Measurements from ENCODE around the gene EEF2. TPM values are rescaled to one million over a fixed set of nuclear protein-coding genes. Genes with fewer than 3 reads are reported as not detected.
A peak's percentile ranks its signal among the peaks of the same experiment; 100 is the strongest.

Gene EEF2
- total and polyA plus RNA-seq, 4 donors, result 244 to 1,090 (median 818) TPM

- WGBS, result 2% methylated on average over 21 of the region's 21 CpGs
- Histone ChIP-seq H3K9me3 (ENCODE audit: control insufficient read depth in 4 of 4, low read length in 3 of 4) (no peaks in the 10 kb centered on the region), H3K27me3 (ENCODE audit: control insufficient read depth in 4 of 4, insufficient read depth in 4 of 4, low read length in 3 of 4) (no peaks in the 10 kb centered on the region), H3K27ac (ENCODE audit: low read depth in 1 of 2, low read length in 2 of 2) (peak overlapping the region; percentile 61 to 64), H3K9ac (ENCODE audit: low read depth in 1 of 2, low read length in 2 of 2) (peak overlapping the region in 1 of 2 donors; percentile 79), H3K4me1 (ENCODE audit: control insufficient read depth in 4 of 4, insufficient read depth in 4 of 4, low read length in 3 of 4) (peaks cover 0 to 38% (median 31%) of the 10 kb centered on the region in 4 donors), H3K4me3 (ENCODE audit: low read depth in 1 of 3, low read length in 3 of 3) (peak overlapping the region; percentile 42 to 99 (median 74)), H3K36me3 (ENCODE audit: control insufficient read depth in 4 of 4, insufficient read depth in 3 of 4, low read depth in 1 of 4, low read length in 3 of 4) (peaks cover 13 to 24% (median 22%) of the 10 kb centered on the region in 4 donors)
- TF ChIP-seq RXRA (IDR thresholded peaks at IDR 0.05), result peak; percentile 79 to 87
- peak; percentile 76 to 77 for TF ChIP-seq RAD21 (IDR thresholded peaks at IDR 0.05)
- no peak for TF ChIP-seq FOXA2 (IDR thresholded peaks at IDR 0.05)
- TF ChIP-seq SP1 (IDR thresholded peaks at IDR 0.05), result peak; percentile 72
- TF ChIP-seq, protein P1, sequence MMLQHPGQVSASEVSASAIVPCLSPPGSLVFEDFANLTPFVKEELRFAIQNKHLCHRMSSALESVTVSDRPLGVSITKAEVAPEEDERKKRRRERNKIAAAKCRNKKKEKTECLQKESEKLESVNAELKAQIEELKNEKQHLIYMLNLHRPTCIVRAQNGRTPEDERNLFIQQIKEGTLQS (IDR thresholded peaks at IDR 0.05), result no peak
- peak; percentile 54 for TF ChIP-seq CTCF (IDR thresholded peaks at IDR 0.05; ENCODE audit: low read depth, low read length, missing input control)
- DNase-seq (ENCODE audit: low spot score), result no peak
These were observed 1.2 kb upstream of the EEF2 start for GRCh38 chr19:3986260-3987041.

DNA sequence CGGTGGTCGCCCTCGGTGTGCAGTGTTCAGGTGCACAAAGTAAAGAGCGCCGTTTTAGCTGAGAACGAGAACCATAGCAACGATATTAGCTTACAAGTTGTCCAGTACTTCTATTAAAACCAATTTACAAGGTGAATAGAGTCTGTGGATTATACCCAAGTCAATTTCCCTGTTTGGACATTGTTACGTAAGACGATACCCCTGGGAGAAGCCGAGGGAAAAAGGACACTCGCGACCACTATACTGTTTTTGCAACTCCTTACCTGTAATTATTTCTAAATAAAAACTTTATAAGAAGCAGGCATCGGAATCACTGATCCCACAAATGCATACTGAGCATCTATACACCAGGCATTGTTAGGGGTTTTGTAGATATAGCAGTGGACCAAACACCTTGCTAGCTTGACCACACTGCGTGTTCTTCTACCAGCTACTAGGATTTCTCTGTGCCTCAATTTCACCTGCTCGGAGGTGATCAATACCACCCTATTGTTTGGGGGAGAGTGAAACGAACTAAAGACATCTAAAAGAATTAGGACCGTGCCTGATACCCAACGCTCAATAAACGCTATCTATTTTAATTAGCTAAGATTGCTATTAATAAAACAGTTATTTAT, 488 bp upstream of the EEF2 start:
- Histone ChIP-seq H3K9ac (ENCODE audit: low read depth in 1 of 2, low read length in 2 of 2) (peak overlapping the region; percentile 38 to 79), H3K27me3 (ENCODE audit: control insufficient read depth in 4 of 4, insufficient read depth in 4 of 4, low read length in 3 of 4) (no peaks in the 10 kb centered on the region), H3K27ac (ENCODE audit: low read depth in 1 of 2, low read length in 2 of 2) (peak overlapping the region; percentile 57 to 97), H3K36me3 (ENCODE audit: control insufficient read depth in 4 of 4, insufficient read depth in 3 of 4, low read depth in 1 of 4, low read length in 3 of 4) (peaks cover 18 to 31% (median 29%) of the 10 kb centered on the region in 4 donors), H3K4me3 (ENCODE audit: low read depth in 1 of 3, low read length in 3 of 3) (peak overlapping the region in 2 of 3 donors; percentile 74 to 99), H3K4me1 (ENCODE audit: control insufficient read depth in 4 of 4, insufficient read depth in 4 of 4, low read length in 3 of 4) (peaks cover 0 to 38% (median 31%) of the 10 kb centered on the region in 4 donors), H3K9me3 (ENCODE audit: control insufficient read depth in 4 of 4, low read length in 3 of 4) (no peaks in the 10 kb centered on the region)
- WGBS, result 3% methylated on average over 19 of the region's 19 CpGs
- TF ChIP-seq, protein P2, sequence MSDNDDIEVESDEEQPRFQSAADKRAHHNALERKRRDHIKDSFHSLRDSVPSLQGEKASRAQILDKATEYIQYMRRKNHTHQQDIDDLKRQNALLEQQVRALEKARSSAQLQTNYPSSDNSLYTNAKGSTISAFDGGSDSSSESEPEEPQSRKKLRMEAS (IDR thresholded peaks at IDR 0.05), result no peak
- TF ChIP-seq RAD21 (IDR thresholded peaks at IDR 0.05) (no peak), FOXA1 (IDR thresholded peaks at IDR 0.05) (no peak), JUND (IDR thresholded peaks at IDR 0.05) (no peak), EGR1 (IDR thresholded peaks at IDR 0.05; ENCODE audit: low read depth in 2 of 2) (no peak), HNF4A (conservative IDR thresholded peaks at IDR 0.05) (no peak), NR2F2 (IDR thresholded peaks at IDR 0.05) (no peak), TAF1 (conservative IDR thresholded peaks at IDR 0.05) (no peak), SP1 (IDR thresholded peaks at IDR 0.05) (no peak), YY1 (IDR thresholded peaks at IDR 0.05) (no peak), ZBTB33 (IDR thresholded peaks at IDR 0.05) (no peak), RXRA (IDR thresholded peaks at IDR 0.05) (no peak)
- TF ChIP-seq, protein P3, sequence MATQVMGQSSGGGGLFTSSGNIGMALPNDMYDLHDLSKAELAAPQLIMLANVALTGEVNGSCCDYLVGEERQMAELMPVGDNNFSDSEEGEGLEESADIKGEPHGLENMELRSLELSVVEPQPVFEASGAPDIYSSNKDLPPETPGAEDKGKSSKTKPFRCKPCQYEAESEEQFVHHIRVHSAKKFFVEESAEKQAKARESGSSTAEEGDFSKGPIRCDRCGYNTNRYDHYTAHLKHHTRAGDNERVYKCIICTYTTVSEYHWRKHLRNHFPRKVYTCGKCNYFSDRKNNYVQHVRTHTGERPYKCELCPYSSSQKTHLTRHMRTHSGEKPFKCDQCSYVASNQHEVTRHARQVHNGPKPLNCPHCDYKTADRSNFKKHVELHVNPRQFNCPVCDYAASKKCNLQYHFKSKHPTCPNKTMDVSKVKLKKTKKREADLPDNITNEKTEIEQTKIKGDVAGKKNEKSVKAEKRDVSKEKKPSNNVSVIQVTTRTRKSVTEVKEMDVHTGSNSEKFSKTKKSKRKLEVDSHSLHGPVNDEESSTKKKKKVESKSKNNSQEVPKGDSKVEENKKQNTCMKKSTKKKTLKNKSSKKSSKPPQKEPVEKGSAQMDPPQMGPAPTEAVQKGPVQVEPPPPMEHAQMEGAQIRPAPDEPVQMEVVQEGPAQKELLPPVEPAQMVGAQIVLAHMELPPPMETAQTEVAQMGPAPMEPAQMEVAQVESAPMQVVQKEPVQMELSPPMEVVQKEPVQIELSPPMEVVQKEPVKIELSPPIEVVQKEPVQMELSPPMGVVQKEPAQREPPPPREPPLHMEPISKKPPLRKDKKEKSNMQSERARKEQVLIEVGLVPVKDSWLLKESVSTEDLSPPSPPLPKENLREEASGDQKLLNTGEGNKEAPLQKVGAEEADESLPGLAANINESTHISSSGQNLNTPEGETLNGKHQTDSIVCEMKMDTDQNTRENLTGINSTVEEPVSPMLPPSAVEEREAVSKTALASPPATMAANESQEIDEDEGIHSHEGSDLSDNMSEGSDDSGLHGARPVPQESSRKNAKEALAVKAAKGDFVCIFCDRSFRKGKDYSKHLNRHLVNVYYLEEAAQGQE (IDR thresholded peaks at IDR 0.05), result no peak
- TF ChIP-seq, protein P1 (IDR thresholded peaks at IDR 0.05), result no peak
- DNase-seq (ENCODE audit: low spot score), result peak; percentile 34
